HG02678 (cell line): ENCODE measurements around the gene CCDC61.

Experiments used
- ATAC-seq: cut with Tn5 transposase; IDR thresholded peaks from one replicate; pipeline ENCODE4 v1.9.1; 2021; ENCODE audit warnings: mild to moderate bottlenecking, moderate library complexity; ENCODE audit not compliant: unreplicated experiment

Gene CCDC61

GRCh38 chr19:45972947-45973540 lies 22.2 kb upstream of the CCDC61 start:
- no peak for ATAC-seq

- no peak for ATAC-seq
Measured at GRCh38 chr19:45973553-45974338, 21.5 kb upstream of the CCDC61 start, which contains the start of gene NOVA2. Gene NOVA2 (minus strand): TSS chr19:45973865. CDS start chr19:45973351, 514 bp downstream.

DNA sequence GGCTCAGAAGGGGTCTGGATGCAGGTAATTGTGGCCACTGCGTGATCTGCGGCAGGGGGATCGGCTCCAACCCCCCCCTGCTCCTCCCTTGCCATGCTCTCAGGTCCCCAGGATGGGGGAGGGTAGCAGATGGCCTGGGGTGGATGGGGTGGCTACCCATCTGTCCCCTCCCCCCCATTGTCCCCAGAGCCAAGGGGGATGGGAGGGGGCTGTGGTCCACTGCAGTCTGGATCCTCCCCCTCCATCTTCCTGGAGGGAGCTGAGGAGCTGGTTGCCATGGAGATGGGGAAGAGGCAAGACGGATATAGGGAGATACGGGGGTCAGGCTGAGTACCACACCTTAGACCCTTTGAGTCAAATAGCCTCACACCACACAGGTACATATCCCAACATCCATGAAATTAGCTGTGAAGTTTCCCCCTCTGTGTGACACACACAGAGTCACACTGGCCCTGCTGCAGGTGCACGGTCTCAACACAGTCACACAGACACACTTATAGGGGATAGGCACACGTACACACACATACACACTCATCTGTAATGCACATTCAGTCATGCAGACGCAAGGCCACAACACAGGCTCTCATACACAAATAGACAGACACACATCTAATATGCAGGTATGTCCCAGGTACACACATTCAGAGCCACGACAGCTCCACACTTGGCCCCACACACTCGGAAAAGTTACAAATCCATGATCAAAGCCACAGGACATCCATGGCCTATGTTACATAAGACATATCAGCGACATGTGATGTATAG lies 19.8 kb upstream of the CCDC61 start:
- ATAC-seq: no peak

- no peak for ATAC-seq
Measured at GRCh38 chr19:45976178-45976577, 19.1 kb upstream of the CCDC61 start.

DNA sequence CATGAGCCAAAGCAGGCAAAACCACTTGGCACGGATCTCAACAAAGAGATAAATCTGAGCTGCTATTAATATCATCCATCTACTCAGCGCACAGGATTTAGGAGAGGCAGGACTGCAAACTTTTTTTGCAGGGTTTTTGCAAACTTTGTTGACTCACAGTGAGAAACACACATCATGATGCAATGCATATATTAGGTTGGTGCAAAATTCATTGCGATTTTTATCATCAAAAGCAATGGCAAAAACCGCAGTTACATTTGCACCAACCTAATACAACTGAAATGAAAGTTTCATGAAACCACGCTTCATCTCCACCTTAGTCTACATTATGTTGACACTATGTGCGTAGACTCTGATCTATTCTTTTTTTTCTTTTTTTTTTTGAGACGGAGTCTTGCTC lies 17.1 kb upstream of the CCDC61 start:
- ATAC-seq: no peak

DNA sequence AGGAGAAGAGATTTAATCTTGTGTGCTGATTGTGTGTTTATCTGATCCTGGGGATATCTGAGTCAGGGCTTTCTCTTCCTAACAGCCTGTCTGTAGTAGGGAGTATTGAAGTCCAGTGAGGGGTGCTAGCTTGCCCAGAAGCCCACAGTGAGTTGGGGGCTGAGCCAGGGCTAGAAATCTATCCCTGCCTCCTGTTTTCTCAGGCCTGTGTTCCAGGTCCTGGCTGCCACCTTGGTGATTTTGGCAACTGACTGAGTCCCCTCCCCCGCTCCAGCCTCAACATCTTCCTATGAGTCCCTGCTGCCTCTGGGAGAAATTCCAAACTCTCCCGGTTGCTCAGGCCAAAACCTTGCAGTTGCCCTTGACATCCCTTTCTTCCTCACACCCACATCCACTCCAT lies 13.9 kb upstream of the CCDC61 start:
- ATAC-seq: no peak

DNA sequence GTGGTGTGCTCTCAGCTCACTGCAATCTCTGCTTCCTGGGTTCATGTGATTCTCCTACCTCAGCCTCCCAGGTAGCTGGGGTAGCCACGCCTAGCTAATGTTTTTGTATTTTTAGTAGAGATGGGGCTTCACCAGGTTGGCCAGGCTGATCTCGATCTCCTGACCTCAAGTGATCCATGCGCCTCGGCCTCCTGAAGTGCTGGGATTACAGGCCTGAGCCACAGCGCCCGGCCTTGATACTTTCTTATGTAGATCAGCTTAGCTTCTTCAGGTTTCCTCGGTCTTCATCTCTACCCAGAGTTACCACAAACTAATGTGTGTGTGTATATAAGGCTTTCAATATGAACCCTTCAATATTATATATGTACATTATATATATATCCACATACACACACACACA lies 9.9 kb upstream of the CCDC61 start:
- no peak for ATAC-seq

DNA sequence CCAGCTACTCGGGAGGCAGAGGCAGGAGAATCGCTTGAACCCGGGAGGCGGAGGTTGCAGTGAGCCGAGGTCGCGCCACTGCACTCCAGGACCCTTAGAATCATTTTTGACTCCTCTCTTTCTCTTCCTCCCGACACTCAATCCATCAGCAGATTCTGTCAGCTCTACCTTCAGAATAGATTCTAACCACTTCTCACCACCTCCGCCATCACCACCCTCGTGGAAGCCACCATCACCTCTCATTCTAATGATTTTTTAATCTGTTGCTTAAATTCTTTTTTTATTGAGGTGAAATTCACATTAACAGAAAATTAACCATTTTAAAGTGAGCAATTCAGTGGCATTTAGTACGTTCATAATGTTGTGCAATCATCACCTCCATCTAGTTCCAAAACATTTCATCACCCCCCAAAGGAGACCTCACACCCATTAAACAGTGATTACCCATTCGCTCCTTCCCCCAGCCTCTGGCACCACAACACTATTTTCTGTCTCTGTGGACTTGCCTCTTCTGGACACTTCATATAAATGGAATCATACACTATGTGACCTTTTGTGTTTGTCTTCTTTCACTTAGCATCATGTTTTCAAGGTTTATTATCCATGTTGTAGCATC lies 5.0 kb upstream of the CCDC61 start:
- no peak for ATAC-seq

- peak; percentile 1 for ATAC-seq
Measured at GRCh38 chr19:45994456-45994997, 740 bp upstream of the CCDC61 start.

DNA sequence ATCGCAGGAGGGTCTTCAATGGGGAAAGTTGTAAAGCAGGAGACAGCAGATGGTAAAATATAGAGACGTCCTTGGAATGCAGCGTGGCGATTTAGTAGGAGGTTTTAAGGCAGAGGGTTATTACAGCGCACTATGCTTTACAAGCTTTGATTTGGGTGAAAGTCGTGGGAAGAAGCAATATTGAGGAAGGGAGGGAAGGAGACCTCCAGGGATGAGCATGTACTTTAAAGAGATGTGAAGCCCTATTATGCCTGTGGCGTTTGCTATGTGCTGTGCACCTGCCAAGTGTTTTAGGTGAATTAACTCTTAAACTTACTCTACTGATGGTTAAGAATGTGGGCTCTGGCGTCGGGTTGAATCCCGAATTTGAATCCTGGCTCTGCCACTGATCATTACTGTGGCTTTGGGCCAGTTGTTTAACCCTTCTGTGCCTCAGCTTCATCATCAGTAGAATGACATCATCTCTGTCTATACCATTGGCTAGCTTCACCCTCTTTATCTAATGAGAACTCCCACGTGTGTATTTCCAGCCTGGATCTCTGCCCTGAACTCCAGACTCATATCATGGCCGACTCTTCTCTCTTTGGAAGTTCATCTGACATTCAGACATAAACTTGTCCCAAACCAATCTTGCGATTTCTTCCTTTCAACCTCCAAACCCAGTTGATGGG lies 583 bp downstream of the CCDC61 start:
- no peak for ATAC-seq

GRCh38 chr19:45996933-45997332 lies 1.7 kb downstream of the CCDC61 start:
- no peak for ATAC-seq

DNA sequence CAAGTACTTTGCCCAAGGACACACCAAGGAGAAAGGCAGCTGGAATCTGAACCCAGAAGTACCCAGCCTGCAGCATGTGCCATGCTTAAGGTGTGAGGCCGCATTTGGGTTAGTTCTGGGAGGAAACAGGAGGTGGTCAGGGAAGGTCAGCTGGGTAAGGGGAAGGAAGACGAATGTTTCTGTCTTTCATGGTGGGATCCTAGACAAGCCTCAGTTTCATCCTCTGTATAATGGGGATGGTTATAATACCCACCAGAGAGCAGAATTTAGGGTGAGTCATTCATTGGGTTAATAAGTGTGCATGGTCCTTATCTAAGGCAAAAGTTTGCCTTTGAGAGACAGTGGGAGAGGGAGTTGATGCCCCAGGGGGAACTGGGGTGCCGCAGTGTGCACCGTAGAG lies 3.6 kb downstream of the CCDC61 start:
- no peak for ATAC-seq

GRCh38 chr19:45999653-46000121 lies 4.4 kb downstream of the CCDC61 start:
- ATAC-seq: no peak

DNA sequence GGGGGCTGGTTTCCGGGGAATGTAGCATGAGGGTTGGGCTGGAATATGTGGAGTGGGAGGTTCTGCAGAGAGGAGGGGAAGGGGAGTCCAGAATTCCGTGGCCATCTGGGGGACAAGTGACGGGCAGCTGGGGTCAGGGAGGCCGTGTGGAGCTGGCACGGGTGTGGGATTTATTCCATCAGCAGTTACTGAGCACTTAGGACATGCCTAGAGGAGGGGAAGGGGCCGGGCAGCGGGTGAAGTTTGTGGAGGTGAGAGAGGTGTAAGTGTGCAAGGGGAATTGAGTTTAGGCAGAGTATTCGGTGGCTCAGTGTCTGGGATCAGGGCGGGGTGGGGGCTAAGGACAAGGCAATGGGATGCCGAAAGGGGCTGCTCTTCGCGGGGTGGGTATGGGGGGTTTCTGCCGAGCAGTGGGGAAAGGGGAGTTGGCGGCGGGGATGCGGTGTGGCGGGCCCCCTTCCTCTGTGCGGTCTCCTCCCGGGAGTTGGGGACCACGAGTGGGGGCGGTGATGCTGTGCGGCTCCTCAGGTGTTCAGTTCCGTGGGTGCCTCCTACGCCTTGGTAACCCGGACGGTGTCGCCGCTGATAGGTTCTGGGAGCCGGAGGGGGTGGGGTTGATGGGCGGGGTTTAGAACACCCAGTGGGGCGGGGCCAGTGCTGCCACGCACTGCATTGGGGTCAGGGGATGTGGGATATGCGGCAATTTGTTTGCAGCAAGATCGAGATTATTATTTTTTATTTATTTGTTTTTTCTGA lies 5.4 kb downstream of the CCDC61 start:
- ATAC-seq: peak; percentile 52

DNA sequence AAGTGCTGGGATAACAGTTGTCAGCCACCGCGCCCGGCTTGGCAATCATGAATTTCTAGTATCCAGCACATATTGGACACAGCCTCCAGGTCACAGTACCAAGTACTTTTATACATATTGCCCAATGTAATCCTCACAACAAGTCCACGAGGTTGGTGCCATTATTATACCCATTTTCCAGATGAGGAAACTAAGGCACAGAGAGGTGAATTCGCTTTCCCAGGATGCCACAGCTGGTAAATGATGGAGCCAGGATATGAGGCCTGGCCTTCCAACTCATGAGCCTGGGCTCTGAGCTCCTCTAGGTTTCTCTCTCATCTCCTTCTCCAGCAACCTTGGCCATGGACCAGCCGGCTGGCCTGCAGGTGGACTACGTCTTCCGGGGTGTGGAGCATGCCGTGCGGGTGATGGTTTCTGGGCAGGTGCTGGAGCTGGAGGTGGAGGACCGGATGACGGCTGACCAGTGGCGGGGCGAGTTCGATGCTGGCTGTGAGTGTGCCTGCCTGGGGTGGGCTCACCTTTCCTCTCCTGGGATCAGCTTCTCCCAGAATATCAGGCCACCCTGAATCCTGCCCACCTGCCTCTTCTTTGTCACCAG lies 7.5 kb downstream of the CCDC61 start:
- no peak for ATAC-seq

GRCh38 chr19:46006411-46006810 lies 11.1 kb downstream of the CCDC61 start:
- ATAC-seq: no peak

DNA sequence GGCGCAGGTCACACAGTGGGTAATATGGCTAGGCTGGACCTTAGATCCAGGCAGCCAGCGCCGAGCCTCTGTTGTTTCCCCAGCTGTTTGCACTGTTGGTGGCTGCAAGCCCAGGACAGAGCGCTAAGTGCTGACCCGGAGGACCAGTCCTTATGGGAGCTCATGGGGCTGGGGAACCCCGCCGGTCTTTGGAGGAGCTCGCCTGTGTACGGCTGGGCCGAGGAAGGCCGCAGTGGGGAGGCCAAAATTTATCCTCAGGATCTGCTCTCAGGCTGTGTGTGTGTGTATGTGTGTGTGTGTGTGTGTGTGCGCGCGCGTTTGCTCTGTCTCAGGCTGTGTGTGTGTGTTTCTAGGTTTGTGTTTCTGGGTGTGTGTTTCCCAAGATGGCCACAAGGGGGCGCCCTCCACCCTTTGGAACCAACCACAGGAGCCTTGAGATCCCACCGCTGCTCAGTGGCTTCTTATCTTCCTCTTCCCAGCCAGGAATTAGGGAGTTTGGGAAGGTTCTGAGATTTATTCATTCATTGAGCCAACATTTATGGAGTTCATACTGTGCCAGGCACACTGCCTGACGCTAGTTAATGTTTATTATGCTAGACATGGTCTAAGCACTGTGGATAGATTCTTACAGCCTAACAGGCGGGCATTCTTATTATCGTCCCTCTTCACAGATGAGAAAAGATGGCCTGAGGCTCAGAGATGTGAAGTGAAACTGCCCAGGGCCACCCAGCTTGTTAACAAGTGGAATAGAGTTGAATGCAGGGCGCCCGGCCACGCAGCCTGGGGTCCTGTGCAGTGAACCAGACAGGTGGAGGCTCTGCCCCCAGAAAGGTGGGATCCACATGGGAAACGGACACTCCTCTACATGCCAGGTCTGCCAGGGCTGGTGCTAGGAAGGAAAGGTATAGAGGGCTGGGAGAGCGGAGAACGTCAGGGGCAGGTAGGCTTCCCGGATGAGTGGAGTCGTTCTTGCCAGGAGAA lies 14.6 kb downstream of the CCDC61 start:
- no peak for ATAC-seq

- ATAC-seq: no peak
Measured at GRCh38 chr19:46014534-46014933, 19.3 kb downstream of the CCDC61 start.
